ENCODE data around the gene PLCL1.

Gene PLCL1

GRCh38 chr2:197954328-197954727, 149.9 kb downstream of the PLCL1 start:
- DNase-seq (ENCODE audit: low read depth) = no peak

DNA sequence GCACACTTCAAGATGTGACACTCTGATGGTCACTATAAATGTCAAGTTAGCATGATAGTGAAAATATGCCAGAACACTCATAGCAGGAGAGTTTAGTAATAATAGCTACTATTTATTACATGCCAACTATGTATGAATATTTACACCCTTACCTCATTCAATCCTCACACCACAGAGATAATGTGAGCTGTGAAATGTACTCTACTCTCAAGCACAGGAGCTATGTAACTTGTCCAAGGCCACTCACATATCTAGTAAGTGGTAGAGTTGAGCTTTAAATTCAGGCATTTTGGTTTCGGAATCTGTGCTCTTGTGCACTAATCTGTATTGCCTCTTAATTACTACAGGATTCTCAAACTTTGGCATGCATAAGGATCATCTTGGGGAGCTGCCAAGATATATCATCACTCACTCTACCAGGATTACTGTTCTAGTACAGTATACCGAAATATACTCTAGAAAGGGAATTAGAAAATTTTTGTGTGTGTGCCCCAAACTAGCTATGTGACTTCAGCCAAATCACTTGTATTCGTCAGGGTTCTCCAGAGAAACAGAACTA, 154.3 kb downstream of the PLCL1 start:
- no peak for DNase-seq (ENCODE audit: low read depth)

- DNase-seq (ENCODE audit: low read depth) = no peak
Measured at GRCh38 chr2:197959383-197959782, 155.0 kb downstream of the PLCL1 start.

DNA sequence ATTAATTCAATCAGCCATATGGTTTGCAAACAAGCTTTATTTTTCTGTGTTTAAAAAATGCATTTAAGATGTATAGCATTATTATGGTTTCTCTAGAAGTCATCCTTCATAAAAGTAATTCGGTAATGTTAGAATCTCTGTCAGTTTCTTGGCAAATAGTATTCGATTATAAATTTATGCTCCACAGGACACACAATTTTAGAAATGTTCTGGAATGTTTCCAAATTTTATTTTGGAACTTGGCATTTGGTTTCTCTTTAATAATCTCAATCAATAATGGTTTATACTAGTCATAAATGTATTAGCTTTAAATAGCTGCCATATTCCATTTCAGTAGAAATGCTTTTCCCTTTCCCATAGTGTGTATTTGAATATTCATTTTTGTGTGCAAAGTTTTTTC, 156.4 kb downstream of the PLCL1 start:
- no peak for DNase-seq (ENCODE audit: low read depth)

DNA sequence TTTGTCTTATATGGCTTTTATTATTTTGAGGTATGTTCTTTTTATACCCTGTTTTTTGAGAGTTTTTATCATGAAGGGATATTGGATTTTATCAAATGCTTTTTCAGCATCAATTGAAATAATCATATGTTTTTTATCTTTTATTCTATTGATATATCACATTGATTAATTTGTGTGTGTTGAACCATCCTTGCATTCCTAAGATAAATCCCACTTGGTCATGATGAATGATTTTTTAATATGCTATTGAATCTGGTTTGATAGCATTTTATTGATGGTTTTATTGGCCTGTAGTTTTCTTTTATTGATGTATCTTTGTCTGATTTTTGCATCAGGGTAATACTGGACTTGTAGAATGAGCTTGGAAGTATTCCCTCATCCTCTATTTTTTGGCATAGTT, 160.3 kb downstream of the PLCL1 start:
- no peak for DNase-seq (ENCODE audit: low read depth)

- DNase-seq (ENCODE audit: low read depth) = no peak
Measured at GRCh38 chr2:197965756-197966155, 161.4 kb downstream of the PLCL1 start.

DNA sequence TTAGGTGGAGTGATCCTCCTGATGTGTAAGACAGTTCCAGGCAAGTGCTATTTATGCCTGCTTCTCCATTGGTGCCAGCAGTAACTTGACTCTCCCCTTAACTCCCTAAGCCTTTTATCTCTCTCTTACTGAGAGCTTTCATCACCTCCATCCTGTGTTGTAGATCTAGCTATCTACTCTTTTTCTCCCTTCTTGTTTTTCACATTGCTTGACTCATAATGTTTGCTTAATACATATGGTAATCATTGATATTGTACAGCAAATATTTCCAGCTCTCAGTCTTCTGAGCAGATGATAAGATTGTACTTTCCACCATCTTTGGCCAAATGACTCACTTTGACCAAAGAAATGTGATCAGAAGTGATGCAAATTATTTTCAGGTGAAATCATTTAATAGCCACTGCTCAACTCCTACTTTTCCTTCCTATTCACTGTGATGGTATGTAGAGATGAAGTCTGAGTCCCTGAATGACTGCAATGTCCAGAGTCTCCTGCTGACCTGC, 165.0 kb downstream of the PLCL1 start:
- no peak for DNase-seq (ENCODE audit: low read depth)

GRCh38 chr2:197972061-197972460, 167.7 kb downstream of the PLCL1 start:
- DNase-seq (ENCODE audit: low read depth) = no peak

GRCh38 chr2:197972587-197972986, 168.2 kb downstream of the PLCL1 start:
- no peak for DNase-seq (ENCODE audit: low read depth)

DNA sequence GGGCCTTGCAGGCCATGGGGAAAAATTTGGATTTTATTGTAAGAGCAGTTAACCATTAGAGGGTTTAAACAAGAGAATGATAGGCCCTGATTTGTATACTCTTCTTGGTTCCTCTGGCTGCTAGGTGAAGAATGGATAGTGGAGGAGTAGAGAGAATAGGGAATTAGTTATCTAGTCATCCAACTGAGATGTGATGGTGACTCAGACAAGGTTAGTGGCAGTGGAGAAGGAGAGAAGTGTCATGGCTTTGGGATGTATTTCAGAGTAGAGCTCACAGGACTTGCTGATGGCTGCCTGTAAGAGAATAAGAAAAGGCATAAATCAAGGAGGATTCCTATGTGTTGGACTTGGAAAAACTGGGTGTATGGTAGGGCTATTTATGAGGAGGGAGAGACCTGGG, 169.4 kb downstream of the PLCL1 start:
- DNase-seq (ENCODE audit: low read depth) = no peak

DNA sequence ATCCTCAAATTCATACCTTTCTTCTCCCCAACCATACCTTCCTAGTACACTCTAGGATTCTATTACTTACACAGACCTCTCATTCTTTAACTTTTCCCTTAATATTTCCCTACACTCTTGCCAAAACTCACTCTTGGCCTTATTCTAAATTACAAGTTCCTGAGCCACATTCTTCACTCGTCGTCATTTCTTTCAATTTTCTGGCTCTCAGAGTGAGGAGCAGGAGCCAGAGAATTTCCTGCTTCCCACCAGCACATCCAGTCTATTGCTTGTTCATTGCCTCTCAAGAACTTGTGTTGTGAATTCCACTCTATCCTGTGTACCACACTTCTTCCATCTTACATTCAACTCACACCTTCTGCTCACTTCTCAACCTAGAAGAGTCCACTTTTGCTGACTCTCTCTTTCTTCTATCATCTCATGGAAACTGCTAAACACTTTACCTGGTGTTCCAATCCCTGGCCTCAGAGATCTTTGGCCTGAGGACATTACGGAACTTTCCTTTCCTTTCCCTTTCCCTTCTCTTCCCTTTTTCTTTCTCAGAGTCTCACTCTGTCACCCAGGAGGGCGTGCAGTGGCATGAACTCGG, 171.6 kb downstream of the PLCL1 start:
- DNase-seq (ENCODE audit: low read depth) = no peak

DNA sequence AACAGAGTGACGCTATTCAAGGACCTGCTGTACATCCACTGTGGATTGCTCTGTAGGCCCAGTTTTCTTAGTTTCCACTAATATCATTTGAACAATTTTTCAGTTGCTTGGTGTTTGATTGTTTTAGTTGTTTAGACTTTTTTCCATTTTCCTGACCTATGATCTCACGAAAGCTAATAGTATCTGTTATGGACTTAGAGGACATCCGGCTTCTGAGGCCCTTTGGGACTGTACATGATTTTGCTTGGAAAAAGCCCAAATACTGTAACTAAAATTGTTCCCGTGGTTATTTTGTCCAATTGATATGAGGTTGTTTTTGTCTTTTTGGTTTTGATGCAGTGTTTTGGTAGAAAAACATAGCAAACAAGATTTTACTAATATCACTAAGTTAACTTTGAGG, 174.6 kb downstream of the PLCL1 start:
- DNase-seq (ENCODE audit: low read depth) = no peak

DNA sequence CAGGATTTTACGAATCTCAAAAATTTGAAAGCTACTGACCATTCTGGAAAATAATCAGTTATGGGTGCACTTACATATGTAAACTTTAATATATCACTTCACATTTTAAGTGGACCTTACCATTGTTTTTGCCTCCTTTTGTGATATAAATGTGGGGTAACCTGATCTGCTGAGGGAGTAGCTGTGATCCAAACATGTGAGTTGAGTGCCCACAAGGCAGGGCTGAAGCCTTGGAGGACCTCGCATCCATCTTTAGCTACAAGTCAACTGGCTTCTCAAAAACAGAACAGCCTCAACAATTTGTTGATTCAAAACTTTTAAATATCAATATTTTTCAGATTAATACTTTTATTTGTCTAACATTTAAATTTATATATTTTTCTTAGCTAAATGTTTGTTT, 178.2 kb downstream of the PLCL1 start:
- DNase-seq (ENCODE audit: low read depth) = no peak

GRCh38 chr2:197985029-197985638, 180.7 kb downstream of the PLCL1 start:
- DNase-seq (ENCODE audit: low read depth) = no peak

GRCh38 chr2:197986977-197987376, 182.6 kb downstream of the PLCL1 start:
- DNase-seq (ENCODE audit: low read depth) = no peak

GRCh38 chr2:197990356-197990755, 186.0 kb downstream of the PLCL1 start:
- no peak for DNase-seq (ENCODE audit: low read depth)

- DNase-seq (ENCODE audit: low read depth) = no peak
Measured at GRCh38 chr2:197992482-197993133, 188.2 kb downstream of the PLCL1 start.

DNA sequence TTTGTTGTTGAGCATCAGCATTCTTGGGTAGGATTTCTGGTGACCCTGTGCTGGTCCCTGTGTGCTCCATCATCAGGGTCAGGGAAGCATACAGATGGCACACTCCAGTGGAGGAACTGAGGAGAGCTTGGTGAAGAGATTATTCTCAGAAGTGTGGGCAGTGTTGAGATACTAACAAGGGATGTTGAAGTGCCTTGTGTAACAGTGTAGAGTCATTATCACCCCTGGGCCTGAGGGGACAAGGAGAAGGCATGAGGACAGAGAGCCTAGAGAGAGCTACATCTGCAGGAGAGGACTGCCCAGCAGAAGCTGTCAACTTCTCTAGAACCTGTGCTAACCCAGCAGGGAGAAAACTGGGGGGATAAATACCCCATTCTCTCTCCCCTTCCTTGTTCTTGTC, 189.0 kb downstream of the PLCL1 start:
- no peak for DNase-seq (ENCODE audit: low read depth)

GRCh38 chr2:197993830-197994229, 189.4 kb downstream of the PLCL1 start:
- DNase-seq (ENCODE audit: low read depth) = no peak

GRCh38 chr2:197994751-197995150, 190.4 kb downstream of the PLCL1 start:
- DNase-seq (ENCODE audit: low read depth) = no peak

DNA sequence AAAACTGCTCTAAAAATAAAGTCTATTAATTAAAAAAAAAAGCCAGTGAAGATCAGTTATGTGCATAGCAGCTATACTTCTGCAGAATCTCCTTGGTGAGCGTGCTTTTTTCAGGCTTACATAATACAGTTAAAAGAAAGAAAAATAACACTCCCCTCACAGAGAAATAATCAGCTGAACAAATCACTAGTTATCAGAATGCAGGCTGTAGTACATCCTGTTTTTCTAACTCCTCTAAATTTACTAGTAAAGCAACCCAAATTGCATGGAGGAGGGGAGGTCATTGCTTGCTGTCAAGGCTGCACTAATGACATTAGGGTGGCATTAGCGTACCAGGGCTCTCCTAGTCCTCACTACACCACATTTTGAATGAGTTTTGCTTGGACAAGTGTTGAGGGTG, 192.2 kb downstream of the PLCL1 start:
- no peak for DNase-seq (ENCODE audit: low read depth)

DNA sequence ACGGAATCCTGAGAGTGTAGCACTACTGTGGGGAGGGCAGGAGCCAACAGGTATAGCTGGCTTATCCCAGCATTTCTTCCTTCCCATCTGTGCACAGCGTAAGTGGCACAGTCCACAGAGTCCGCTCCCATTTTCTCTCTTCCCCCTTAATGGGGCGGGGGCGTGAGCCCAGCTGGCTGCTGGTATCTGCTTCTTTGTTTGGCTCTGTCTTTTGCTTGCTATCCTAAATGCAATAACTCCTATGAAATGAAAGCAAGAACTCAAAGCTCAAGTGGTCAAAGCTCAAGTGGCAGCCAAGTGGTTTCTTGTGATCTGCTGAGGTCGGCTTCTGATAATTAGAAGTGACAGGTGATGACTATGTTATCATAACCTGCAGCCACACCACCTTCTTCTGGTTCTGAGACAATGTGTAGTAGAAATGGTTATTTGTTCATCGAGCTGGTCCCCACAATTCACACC, 192.7 kb downstream of the PLCL1 start:
- DNase-seq (ENCODE audit: low read depth) = no peak

DNA sequence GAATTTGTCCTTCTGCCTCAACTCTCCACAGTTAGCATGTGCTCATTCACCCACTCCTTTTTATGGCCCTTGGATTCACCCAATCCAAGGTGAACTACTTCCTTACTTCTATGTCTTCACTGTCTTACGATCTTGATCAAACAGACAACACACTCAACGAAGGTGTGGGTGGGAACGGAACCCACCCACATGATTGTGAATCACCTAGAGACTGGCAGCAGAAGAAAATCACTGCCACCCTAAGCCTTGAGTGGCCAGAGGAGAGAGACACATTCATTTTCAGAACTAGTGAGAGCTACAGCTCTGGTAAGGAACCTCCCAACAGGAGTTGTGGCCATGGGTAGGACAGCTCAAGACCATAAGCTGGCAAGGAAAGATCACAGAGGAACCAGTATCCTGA, 194.3 kb downstream of the PLCL1 start:
- no peak for DNase-seq (ENCODE audit: low read depth)

All from activated T-helper 9 cell treated with anti-CD3 and anti-CD28 coated beads, Interleukin-2, amount 50 U/mL, for 16 hours (primary cell).